Activated naive CD8-positive, alpha-beta T cell treated with anti-CD3 and anti-CD28 coated beads, Interleukin-2, amount 50 U/mL, for 24 hours (primary cell): ENCODE results near the gene ZC3H8.

Experiments
- ATAC-seq: fragments of 150-1000 bp; cut with Tn5 transposase; one replicate; pipeline ENCODE4 v1.10.0; 2021
- DNase-seq: peaks from one replicate; pipeline ENCODE4 v3.0.0; 2021
- H3K27ac Mint-ChIP-seq: one replicate; pipeline ENCODE4 v1.8.0; 2021; ENCODE audit warnings: mild to moderate bottlenecking, mixed read lengths
- H3K27me3 Mint-ChIP-seq: one replicate; pipeline ENCODE4 v1.8.0; 2021; ENCODE audit warnings: mixed read lengths
- H3K36me3 Mint-ChIP-seq: one replicate; pipeline ENCODE4 v1.8.0; 2021; ENCODE audit warnings: low read depth, mixed read lengths
- H3K4me1 Mint-ChIP-seq: one replicate; pipeline ENCODE4 v1.8.0; 2021; ENCODE audit warnings: mixed read lengths
- H3K4me3 Mint-ChIP-seq: one replicate; pipeline ENCODE4 v1.8.0; 2021; ENCODE audit warnings: mild to moderate bottlenecking, moderate library complexity, mixed read lengths
- H3K9me3 Mint-ChIP-seq: one replicate; pipeline ENCODE4 v1.8.0; 2021; ENCODE audit warnings: mixed read lengths

Gene ZC3H8

DNA sequence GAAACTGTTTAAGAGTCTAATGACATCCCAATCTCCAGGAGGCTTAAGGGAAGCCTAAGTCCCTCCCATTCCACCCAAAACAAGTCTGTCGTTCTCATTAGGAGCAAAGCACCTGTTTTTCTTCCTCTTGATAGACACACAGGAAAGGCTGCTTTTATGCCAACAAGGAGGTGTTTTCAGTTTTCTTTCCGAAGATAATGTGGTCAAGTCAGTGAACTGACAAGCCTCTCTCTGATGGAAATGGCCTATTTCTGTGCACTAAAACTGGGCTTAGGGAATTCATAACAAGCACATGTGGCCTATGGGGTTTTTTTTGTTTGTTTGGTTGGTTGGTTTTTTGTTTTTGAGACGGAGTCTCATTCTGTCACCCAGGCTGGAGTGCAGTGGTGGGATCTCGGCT lies 80.5 kb downstream of the ZC3H8 start:
- Mint-ChIP-seq H3K4me3 (no peak overlapping the region), H3K36me3 (no peaks in the 10 kb centered on the region), H3K27ac (no peak overlapping the region), H3K4me1 (peaks cover 2% of the 10 kb centered on the region), H3K27me3 (no peaks in the 10 kb centered on the region), H3K9me3 (no peaks in the 10 kb centered on the region)
- DNase-seq (no peak), ATAC-seq (no peak)

DNA sequence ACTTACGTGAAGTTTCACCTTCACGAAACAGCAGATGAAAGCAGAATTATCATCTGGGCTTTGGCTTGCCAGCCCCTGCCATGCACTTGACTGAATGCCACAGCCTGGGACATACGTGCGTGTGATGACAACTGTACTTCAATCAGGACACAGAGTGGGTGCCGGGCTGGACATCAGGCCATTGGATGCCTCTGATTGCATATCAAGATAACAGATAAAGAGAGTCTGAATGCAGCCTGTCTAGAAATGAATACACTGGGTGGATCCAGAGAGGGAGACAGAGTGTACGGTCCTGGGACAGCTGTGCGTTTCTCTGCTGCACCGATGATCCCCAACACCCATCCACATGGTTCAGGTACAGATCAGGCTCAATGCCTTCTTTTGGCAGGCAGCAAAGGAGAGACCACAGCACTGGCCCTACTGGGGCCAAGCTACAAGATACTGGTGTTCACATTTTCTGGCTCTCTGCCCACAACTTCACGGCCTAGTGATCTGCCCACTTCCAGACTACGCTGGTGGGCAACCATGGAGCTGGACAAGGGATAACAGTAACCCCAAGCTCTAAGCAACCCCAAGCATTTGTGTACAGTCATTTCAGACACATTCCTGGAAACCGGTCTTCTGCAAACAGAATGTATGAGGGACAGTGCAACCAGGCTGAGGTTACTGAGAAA lies 81.1 kb downstream of the ZC3H8 start:
- no peak for DNase-seq
- H3K4me3 Mint-ChIP-seq, result no peak overlapping the region
- H3K36me3 Mint-ChIP-seq, result no peaks in the 10 kb centered on the region
- H3K4me1 Mint-ChIP-seq, result peaks cover 2% of the 10 kb centered on the region
- H3K27me3 Mint-ChIP-seq, result no peaks in the 10 kb centered on the region
- no peak overlapping the region for H3K27ac Mint-ChIP-seq
- no peak for ATAC-seq
- no peaks in the 10 kb centered on the region for H3K9me3 Mint-ChIP-seq

DNA sequence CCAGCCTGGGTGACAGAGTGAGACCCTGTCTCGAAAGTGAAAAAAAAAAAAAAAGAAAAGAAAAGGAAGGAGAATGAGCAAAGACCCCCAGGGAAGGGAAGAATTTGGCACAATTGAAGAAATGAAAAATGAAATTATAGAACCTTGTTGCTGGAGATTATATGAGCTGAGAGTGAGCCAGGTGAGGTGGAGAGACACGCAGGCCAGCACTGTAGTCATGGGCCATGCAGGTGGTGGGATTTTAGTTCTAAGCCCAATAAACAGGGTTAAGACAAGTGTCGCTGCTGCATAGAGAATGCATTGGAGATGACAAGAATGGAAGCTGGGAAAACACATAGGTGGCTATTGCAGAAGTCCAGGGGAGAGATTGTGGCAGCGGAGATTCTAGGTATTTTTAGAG lies 84.3 kb downstream of the ZC3H8 start:
- H3K27ac Mint-ChIP-seq, result no peak overlapping the region
- DNase-seq (no peak), ATAC-seq (no peak)
- no peaks in the 10 kb centered on the region for H3K36me3 Mint-ChIP-seq
- no peak overlapping the region for H3K4me3 Mint-ChIP-seq
- H3K9me3 Mint-ChIP-seq, result no peaks in the 10 kb centered on the region
- no peaks in the 10 kb centered on the region for H3K27me3 Mint-ChIP-seq
- peaks cover 12% of the 10 kb centered on the region for H3K4me1 Mint-ChIP-seq

DNA sequence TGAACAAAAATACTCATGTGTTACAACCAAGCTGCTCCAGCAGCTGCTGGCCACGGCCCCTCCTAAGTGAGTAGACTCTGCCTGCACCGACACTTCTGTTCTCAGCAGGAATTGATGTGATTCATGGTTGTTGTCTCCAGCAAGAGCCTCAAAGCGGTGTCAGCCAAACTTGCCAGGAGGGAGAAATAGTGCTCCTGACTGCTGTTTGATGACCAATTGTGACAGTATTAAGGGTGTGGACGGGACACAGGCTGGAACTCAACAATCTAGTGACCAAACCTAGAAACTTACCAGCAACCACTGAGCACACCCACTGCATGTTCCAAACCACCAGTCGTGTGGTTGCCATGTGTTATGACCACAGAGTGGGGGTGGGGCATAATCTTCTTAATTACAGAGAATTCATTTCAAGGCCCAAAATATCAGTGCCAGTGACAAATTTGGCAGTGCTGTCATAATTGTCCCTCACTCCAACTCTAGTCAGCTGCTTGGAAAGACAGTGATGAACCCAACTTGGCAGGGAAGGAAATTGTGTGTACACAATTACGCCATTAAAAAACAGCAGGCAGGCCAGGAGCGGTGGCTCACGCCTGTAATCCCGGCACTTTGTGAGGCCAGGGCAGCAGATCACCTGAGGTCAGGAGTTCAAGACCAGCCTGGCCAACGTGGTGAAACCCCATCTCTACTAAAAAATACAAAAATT lies 86.3 kb downstream of the ZC3H8 start:
- Mint-ChIP-seq H3K4me1 (peaks cover 10% of the 10 kb centered on the region), H3K27ac (no peak overlapping the region), H3K27me3 (no peaks in the 10 kb centered on the region), H3K4me3 (no peak overlapping the region), H3K36me3 (no peaks in the 10 kb centered on the region), H3K9me3 (no peaks in the 10 kb centered on the region)
- DNase-seq (no peak), ATAC-seq (no peak)

DNA sequence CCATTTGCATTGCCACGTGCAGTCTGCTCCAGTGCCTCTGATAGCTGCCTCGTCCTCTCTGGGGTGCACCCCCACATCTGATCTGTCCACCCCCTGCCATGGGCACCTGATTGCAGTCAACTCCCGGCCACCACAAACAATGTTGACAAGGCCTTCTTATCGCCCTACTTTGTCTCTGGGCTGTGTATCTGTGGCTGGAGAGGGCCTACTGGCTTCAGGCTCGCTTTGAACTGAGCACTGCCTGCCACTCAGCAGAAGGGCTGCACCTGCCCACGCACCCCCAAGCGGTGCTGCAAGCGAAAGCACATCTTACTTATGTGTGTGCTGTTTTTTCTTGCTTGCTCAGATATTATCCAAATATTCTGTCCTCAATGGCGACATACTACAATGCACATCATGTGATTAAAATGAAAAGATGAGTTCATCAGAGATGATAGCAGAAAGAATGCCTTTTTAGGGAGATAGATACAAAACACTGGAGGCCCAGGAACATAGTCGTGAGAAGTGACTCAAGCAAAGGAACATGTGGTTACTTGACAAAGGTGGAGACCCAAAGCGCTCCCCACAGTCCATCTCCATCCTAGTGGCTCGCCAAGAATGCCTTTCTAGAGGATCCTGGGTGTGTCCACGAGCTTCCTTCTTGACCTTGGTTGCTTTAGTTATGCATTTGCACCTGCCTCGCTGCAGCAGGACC lies 87.9 kb downstream of the ZC3H8 start:
- H3K27ac Mint-ChIP-seq, result no peak overlapping the region
- H3K4me3 Mint-ChIP-seq, result no peak overlapping the region
- peaks cover 10% of the 10 kb centered on the region for H3K4me1 Mint-ChIP-seq

DNA sequence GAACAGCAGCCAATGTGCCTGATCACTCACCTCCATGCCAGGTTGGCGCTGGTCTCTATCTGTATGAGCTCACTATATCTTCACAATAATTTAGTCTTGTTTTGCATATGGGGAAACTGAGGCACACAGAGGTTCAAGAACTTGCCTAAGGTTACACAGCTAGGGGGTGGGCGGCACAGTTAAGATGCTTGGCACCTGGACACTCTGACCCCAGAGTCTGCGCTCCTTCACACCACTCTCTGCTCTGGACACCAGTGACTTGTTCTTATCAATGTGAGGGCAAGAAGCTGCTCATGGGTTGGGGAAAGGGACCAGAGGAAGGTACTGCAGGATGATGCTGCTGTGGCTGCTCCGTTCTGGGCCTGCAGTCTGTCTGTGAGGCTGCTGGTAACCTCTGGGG lies 89.5 kb downstream of the ZC3H8 start:
- no peaks in the 10 kb centered on the region for H3K27me3 Mint-ChIP-seq
- no peaks in the 10 kb centered on the region for H3K36me3 Mint-ChIP-seq

More for the DNA sequence above, 87.9 kb downstream of the ZC3H8 start:
- no peak for DNase-seq
- no peak for ATAC-seq
- no peaks in the 10 kb centered on the region for H3K36me3 Mint-ChIP-seq
- no peaks in the 10 kb centered on the region for H3K9me3 Mint-ChIP-seq
- H3K27me3 Mint-ChIP-seq, result no peaks in the 10 kb centered on the region

DNA sequence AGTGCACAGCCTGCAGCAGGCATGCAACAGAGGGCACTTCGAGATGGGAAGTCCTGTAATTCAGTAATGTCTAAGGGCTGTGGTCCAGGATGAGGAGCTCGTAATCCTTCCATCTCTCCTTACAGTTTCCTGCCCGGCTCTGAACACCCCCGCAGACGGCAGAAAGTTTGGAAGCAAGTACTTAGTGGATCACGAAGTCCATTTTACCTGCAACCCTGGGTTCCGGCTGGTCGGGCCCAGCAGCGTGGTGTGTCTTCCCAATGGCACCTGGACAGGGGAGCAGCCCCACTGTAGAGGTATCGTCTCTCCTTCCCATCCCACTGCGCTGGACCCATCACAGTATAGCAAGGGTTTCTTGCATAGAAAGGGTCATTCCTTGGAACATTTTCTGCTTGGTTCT lies 90.0 kb downstream of the ZC3H8 start:
- peaks cover 12% of the 10 kb centered on the region for H3K4me1 Mint-ChIP-seq
- DNase-seq, result no peak
- no peak for ATAC-seq

More for the DNA sequence above, 89.5 kb downstream of the ZC3H8 start:
- Mint-ChIP-seq H3K27ac (no peak overlapping the region), H3K4me1 (peaks cover 12% of the 10 kb centered on the region), H3K9me3 (no peaks in the 10 kb centered on the region), H3K4me3 (no peak overlapping the region)
- ATAC-seq (no peak), DNase-seq (no peak)

DNA sequence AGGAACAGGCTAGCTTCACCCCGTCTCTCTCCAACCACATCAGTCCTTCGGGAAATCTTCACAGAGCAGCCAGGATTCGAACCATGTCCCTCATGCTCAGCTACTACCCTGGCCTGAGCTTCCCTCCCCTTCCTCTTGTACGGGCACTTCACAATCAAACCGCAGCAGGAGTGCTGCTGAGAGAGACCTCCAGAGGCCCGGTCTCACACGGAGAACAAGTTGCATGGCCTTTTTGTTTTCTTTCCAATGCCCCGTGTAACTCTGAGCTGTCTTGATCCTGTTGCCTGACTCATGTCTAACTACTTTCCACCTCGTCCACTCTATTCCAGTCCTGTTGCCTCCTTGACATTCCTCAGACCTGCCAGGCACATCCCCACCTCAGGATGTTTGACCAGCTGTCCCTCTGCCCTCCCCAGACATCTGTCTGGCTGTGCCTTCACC lies 91.3 kb downstream of the ZC3H8 start:
- no peaks in the 10 kb centered on the region for H3K27me3 Mint-ChIP-seq

More for the DNA sequence above, 90.0 kb downstream of the ZC3H8 start:
- Mint-ChIP-seq H3K27ac (no peak overlapping the region), H3K36me3 (no peaks in the 10 kb centered on the region), H3K27me3 (no peaks in the 10 kb centered on the region), H3K4me3 (no peak overlapping the region), H3K9me3 (no peaks in the 10 kb centered on the region)

DNA sequence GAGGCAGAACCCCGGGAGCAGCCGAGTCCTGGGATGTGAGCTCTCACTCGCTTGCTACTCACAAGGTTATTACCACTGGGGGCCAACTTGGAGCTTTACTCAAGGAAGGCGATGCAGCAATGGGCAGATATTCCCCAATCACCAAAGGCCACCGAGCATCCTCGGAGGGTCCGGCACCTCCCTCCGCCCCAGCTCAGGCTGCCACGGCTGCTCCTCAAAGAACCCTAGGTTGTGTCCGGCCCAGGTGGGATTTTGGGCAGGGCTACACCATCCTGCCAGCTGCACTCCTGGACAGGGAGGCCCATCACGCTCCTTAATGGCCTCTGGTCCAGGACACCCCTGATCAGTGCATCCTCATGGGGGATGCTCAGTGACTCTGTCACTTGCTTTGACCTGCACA lies 91.9 kb downstream of the ZC3H8 start:
- no peak for DNase-seq
- no peak for ATAC-seq
- Mint-ChIP-seq H3K27me3 (no peaks in the 10 kb centered on the region), H3K4me1 (peaks cover 7% of the 10 kb centered on the region), H3K4me3 (no peak overlapping the region), H3K36me3 (no peaks in the 10 kb centered on the region), H3K9me3 (no peaks in the 10 kb centered on the region), H3K27ac (no peak overlapping the region)

More for the DNA sequence above, 91.3 kb downstream of the ZC3H8 start:
- Mint-ChIP-seq H3K27ac (no peak overlapping the region), H3K4me3 (no peak overlapping the region), H3K9me3 (no peaks in the 10 kb centered on the region), H3K36me3 (no peaks in the 10 kb centered on the region), H3K4me1 (peaks cover 10% of the 10 kb centered on the region)
- DNase-seq, result no peak
- ATAC-seq, result no peak

DNA sequence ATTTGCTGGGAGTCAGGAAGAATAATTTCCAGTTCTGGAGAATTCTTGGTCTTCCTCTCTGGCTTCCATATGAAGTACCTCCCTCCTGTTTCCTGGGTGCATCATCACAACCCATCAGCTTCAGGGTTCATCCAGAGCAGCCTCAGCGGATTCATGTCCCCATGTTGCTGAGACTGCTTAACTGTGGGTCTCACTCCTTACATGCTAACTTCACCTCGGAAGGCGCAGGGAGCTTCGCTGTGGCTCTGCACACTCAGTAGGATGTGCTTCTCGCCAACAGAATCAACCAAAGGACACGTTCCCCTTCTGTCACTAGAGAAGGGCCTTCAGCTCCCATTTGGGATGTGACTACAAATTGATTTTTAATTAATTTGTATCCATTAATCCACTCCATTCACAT lies 92.5 kb downstream of the ZC3H8 start:
- no peak overlapping the region for H3K27ac Mint-ChIP-seq
- no peaks in the 10 kb centered on the region for H3K9me3 Mint-ChIP-seq
- no peak overlapping the region for H3K4me3 Mint-ChIP-seq
- peaks cover 10% of the 10 kb centered on the region for H3K4me1 Mint-ChIP-seq
- ATAC-seq (no peak), DNase-seq (no peak)
- H3K36me3 Mint-ChIP-seq, result no peaks in the 10 kb centered on the region
- H3K27me3 Mint-ChIP-seq, result no peaks in the 10 kb centered on the region
